ENCODE data around the gene LY86. TPM values are rescaled to one million over a fixed set of nuclear protein-coding genes. Genes with fewer than 3 reads are reported as not detected.

The LY86 gene
- total and polyA plus RNA-seq, 10 of the 15 experiments (the other 5 are each of a cell fraction or from before 2014, with no cell fraction given): 68.2 to 457 (median 128) TPM

DNA sequence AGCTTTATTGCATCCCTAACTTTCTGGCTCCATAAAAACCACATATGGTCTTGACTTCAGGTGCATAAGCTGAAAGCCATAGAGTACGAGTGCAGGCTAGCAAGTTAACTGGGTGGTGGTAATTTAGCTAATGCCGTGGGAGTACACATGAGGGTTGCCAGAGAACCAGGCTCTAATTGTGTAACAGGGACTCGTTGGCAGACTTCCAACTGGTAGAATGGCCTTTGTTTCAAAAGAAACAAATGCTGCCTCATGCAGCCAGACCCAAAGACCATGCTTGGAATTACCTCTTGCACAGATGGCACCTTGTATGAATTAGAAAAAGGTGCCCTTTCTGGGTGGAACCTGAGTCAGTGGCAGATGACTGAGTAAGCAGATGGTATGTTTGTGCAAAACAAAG is 73.2 kb downstream of the LY86 start (continued):
- TF ChIP-seq, protein P1, sequence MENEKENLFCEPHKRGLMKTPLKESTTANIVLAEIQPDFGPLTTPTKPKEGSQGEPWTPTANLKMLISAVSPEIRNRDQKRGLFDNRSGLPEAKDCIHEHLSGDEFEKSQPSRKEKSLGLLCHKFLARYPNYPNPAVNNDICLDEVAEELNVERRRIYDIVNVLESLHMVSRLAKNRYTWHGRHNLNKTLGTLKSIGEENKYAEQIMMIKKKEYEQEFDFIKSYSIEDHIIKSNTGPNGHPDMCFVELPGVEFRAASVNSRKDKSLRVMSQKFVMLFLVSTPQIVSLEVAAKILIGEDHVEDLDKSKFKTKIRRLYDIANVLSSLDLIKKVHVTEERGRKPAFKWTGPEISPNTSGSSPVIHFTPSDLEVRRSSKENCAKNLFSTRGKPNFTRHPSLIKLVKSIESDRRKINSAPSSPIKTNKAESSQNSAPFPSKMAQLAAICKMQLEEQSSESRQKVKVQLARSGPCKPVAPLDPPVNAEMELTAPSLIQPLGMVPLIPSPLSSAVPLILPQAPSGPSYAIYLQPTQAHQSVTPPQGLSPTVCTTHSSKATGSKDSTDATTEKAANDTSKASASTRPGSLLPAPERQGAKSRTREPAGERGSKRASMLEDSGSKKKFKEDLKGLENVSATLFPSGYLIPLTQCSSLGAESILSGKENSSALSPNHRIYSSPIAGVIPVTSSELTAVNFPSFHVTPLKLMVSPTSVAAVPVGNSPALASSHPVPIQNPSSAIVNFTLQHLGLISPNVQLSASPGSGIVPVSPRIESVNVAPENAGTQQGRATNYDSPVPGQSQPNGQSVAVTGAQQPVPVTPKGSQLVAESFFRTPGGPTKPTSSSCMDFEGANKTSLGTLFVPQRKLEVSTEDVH (IDR thresholded peaks at IDR 0.05; ENCODE audit: low read depth, partially characterized antibody): no peak
- TF ChIP-seq, protein P2, sequence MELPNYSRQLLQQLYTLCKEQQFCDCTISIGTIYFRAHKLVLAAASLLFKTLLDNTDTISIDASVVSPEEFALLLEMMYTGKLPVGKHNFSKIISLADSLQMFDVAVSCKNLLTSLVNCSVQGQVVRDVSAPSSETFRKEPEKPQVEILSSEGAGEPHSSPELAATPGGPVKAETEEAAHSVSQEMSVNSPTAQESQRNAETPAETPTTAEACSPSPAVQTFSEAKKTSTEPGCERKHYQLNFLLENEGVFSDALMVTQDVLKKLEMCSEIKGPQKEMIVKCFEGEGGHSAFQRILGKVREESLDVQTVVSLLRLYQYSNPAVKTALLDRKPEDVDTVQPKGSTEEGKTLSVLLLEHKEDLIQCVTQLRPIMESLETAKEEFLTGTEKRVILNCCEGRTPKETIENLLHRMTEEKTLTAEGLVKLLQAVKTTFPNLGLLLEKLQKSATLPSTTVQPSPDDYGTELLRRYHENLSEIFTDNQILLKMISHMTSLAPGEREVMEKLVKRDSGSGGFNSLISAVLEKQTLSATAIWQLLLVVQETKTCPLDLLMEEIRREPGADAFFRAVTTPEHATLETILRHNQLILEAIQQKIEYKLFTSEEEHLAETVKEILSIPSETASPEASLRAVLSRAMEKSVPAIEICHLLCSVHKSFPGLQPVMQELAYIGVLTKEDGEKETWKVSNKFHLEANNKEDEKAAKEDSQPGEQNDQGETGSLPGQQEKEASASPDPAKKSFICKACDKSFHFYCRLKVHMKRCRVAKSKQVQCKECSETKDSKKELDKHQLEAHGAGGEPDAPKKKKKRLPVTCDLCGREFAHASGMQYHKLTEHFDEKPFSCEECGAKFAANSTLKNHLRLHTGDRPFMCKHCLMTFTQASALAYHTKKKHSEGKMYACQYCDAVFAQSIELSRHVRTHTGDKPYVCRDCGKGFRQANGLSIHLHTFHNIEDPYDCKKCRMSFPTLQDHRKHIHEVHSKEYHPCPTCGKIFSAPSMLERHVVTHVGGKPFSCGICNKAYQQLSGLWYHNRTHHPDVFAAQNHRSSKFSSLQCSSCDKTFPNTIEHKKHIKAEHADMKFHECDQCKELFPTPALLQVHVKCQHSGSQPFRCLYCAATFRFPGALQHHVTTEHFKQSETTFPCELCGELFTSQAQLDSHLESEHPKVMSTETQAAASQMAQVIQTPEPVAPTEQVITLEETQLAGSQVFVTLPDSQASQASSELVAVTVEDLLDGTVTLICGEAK (IDR thresholded peaks at IDR 0.05; ENCODE audit: borderline replicate concordance): no peak
- TF ChIP-seq, protein P3, sequence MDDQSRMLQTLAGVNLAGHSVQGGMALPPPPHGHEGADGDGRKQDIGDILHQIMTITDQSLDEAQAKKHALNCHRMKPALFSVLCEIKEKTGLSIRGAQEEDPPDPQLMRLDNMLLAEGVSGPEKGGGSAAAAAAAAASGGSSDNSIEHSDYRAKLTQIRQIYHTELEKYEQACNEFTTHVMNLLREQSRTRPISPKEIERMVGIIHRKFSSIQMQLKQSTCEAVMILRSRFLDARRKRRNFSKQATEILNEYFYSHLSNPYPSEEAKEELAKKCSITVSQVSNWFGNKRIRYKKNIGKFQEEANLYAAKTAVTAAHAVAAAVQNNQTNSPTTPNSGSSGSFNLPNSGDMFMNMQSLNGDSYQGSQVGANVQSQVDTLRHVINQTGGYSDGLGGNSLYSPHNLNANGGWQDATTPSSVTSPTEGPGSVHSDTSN (IDR thresholded peaks at IDR 0.05; ENCODE audit: insufficient replicate concordance, low read depth, low read length): no peak
- TF ChIP-seq IKZF2 (IDR thresholded peaks at IDR 0.05): no peak
- TF ChIP-seq, protein P4, sequence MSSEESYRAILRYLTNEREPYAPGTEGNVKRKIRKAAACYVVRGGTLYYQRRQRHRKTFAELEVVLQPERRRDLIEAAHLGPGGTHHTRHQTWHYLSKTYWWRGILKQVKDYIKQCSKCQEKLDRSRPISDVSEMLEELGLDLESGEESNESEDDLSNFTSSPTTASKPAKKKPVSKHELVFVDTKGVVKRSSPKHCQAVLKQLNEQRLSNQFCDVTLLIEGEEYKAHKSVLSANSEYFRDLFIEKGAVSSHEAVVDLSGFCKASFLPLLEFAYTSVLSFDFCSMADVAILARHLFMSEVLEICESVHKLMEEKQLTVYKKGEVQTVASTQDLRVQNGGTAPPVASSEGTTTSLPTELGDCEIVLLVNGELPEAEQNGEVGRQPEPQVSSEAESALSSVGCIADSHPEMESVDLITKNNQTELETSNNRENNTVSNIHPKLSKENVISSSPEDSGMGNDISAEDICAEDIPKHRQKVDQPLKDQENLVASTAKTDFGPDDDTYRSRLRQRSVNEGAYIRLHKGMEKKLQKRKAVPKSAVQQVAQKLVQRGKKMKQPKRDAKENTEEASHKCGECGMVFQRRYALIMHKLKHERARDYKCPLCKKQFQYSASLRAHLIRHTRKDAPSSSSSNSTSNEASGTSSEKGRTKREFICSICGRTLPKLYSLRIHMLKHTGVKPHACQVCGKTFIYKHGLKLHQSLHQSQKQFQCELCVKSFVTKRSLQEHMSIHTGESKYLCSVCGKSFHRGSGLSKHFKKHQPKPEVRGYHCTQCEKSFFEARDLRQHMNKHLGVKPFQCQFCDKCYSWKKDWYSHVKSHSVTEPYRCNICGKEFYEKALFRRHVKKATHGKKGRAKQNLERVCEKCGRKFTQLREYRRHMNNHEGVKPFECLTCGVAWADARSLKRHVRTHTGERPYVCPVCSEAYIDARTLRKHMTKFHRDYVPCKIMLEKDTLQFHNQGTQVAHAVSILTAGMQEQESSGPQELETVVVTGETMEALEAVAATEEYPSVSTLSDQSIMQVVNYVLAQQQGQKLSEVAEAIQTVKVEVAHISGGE (CRISPR knock-in tag; IDR thresholded peaks at IDR 0.05): no peak
- TF ChIP-seq, protein P5, sequence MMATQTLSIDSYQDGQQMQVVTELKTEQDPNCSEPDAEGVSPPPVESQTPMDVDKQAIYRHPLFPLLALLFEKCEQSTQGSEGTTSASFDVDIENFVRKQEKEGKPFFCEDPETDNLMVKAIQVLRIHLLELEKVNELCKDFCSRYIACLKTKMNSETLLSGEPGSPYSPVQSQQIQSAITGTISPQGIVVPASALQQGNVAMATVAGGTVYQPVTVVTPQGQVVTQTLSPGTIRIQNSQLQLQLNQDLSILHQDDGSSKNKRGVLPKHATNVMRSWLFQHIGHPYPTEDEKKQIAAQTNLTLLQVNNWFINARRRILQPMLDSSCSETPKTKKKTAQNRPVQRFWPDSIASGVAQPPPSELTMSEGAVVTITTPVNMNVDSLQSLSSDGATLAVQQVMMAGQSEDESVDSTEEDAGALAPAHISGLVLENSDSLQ (IDR thresholded peaks at IDR 0.05): no peak

All from GM12878 (cell line).